Tibial nerve (tissue), 3 donors: ENCODE measurements around the gene FIG4.

Experiments
- CTCF ChIP-seq, 5 experiments: fragments of 200-600 bp in 3 of 5; fragments of 450-650 bp in 2 of 5; sonication (generic) in 3 of 5; IDR thresholded peaks; one replicate each; pipeline ENCODE4 v1.5.1; 2016 to 2019; ENCODE audit warnings: antibody characterized with exemption in 5 of 5, mild to moderate bottlenecking in 3 of 5, moderate library complexity in 2 of 5
- POLR2A ChIP-seq, 2 donors: fragments of 450-650 bp; IDR thresholded peaks; one replicate each; pipeline ENCODE4 v1.6.1; 2017; ENCODE audit warnings: antibody characterized with exemption in 2 of 2, mild to moderate bottlenecking in 2 of 2, moderate library complexity in 2 of 2

GRCh38 chr6:109722011-109722410, 30.9 kb downstream of the FIG4 start:
- no peak for TF ChIP-seq CTCF (IDR thresholded peaks at IDR 0.05)
- TF ChIP-seq POLR2A (IDR thresholded peaks at IDR 0.05), result no peak
